GM06990 (cell line): ENCODE measurements around the gene TXN2.
"Not testable (repeated sequence)": the region's sequence is repeated elsewhere in the genome, so short reads cannot be mapped to it uniquely, and the experiment has no call there.

Source experiments
- DNase-seq: peaks from one replicate; pipeline ENCODE4 v3.0.0-alpha.2; 2011; ENCODE audit not compliant: insufficient read length; ENCODE audit errors: extremely low read depth
- H3K27me3 ChIP-seq: replicated peaks from 2 replicates; pipeline ENCODE4 v1.6.0; 2011; ENCODE audit warnings: low read length; ENCODE audit not compliant: control insufficient read depth, insufficient read depth
- H3K36me3 ChIP-seq: 2 replicates; pipeline ENCODE4 v1.5.1; 2011; ENCODE audit warnings: low read length; ENCODE audit not compliant: control insufficient read depth, insufficient read depth
- H3K4me3 ChIP-seq: replicated peaks from 2 replicates; pipeline ENCODE4 v1.5.1; 2011; ENCODE audit warnings: low read depth, mild to moderate bottlenecking, control low read depth, low read length
- CTCF ChIP-seq: IDR thresholded peaks from 2 replicates; pipeline ENCODE4 v1.5.1; 2011; ENCODE audit warnings: low read length, control low read depth, mild to moderate bottlenecking, inconsistent platforms; ENCODE audit not compliant: insufficient read depth, poor library complexity, severe bottlenecking

TXN2 gene

GRCh38 chr22:36433318-36434231 lies 47.9 kb downstream of the TXN2 start:
- H3K27me3 ChIP-seq, result no peaks in the 10 kb centered on the region
- TF ChIP-seq CTCF, result no peak
- DNase-seq, result no peak
- H3K4me3 ChIP-seq, result no peak overlapping the region
- no peaks in the 10 kb centered on the region for H3K36me3 ChIP-seq

GRCh38 chr22:36432592-36433317 lies 48.7 kb downstream of the TXN2 start:
- no peak for DNase-seq

GRCh38 chr22:36431977-36432376 lies 49.5 kb downstream of the TXN2 start:
- no peak for DNase-seq
- Histone ChIP-seq H3K36me3 (no peaks in the 10 kb centered on the region), H3K4me3 (no peak overlapping the region), H3K27me3 (no peaks in the 10 kb centered on the region)
- no peak for TF ChIP-seq CTCF

More at GRCh38 chr22:36432592-36433317, 48.7 kb downstream of the TXN2 start:
- TF ChIP-seq CTCF, result no peak
- Histone ChIP-seq H3K36me3 (no peaks in the 10 kb centered on the region), H3K4me3 (no peak overlapping the region), H3K27me3 (no peaks in the 10 kb centered on the region)

- H3K36me3 ChIP-seq, result no peaks in the 10 kb centered on the region
- DNase-seq, result no peak
- no peaks in the 10 kb centered on the region for H3K27me3 ChIP-seq
- no peak overlapping the region for H3K4me3 ChIP-seq
- no peak for TF ChIP-seq CTCF
Observed at GRCh38 chr22:36430863-36431262, 50.6 kb downstream of the TXN2 start.

- not testable (repeated sequence) for H3K4me3 ChIP-seq, H3K27me3 ChIP-seq, H3K36me3 ChIP-seq, DNase-seq
Observed at GRCh38 chr22:36427952-36428351, 53.5 kb downstream of the TXN2 start.

- Histone ChIP-seq H3K27me3 (no peaks in the 10 kb centered on the region), H3K36me3 (no peaks in the 10 kb centered on the region), H3K4me3 (no peak overlapping the region)
- TF ChIP-seq CTCF, result no peak
- DNase-seq, result no peak
Observed at GRCh38 chr22:36425977-36426523, 55.4 kb downstream of the TXN2 start.
